C4-2B (cell line): ENCODE data around the gene TSEN54.

ENCODE experiments used
- H3K27ac ChIP-seq: fragments of 450-650 bp; 2 replicates; pipeline ENCODE4 v1.5.1; 2017
- ZFX ChIP-seq: fragments of 450-650 bp; IDR thresholded peaks from 2 replicates; pipeline ENCODE4 v1.6.1; 2017
- TF ChIP-seq, protein P1 (sequence below): fragments of 450-650 bp; conservative IDR thresholded peaks from 2 replicates; pipeline ENCODE4 v1.5.1; 2017; ENCODE audit warnings: mild to moderate bottlenecking

Gene TSEN54

GRCh38 chr17:75557075-75557851, 40.9 kb downstream of the TSEN54 start:
- H3K27ac ChIP-seq: peak overlapping the region; percentile 75
- TF ChIP-seq ZFX: peak; percentile 46; the same call in 1 of the 2 replicates
- TF ChIP-seq, protein P1, sequence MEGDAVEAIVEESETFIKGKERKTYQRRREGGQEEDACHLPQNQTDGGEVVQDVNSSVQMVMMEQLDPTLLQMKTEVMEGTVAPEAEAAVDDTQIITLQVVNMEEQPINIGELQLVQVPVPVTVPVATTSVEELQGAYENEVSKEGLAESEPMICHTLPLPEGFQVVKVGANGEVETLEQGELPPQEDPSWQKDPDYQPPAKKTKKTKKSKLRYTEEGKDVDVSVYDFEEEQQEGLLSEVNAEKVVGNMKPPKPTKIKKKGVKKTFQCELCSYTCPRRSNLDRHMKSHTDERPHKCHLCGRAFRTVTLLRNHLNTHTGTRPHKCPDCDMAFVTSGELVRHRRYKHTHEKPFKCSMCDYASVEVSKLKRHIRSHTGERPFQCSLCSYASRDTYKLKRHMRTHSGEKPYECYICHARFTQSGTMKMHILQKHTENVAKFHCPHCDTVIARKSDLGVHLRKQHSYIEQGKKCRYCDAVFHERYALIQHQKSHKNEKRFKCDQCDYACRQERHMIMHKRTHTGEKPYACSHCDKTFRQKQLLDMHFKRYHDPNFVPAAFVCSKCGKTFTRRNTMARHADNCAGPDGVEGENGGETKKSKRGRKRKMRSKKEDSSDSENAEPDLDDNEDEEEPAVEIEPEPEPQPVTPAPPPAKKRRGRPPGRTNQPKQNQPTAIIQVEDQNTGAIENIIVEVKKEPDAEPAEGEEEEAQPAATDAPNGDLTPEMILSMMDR: no peak

DNA sequence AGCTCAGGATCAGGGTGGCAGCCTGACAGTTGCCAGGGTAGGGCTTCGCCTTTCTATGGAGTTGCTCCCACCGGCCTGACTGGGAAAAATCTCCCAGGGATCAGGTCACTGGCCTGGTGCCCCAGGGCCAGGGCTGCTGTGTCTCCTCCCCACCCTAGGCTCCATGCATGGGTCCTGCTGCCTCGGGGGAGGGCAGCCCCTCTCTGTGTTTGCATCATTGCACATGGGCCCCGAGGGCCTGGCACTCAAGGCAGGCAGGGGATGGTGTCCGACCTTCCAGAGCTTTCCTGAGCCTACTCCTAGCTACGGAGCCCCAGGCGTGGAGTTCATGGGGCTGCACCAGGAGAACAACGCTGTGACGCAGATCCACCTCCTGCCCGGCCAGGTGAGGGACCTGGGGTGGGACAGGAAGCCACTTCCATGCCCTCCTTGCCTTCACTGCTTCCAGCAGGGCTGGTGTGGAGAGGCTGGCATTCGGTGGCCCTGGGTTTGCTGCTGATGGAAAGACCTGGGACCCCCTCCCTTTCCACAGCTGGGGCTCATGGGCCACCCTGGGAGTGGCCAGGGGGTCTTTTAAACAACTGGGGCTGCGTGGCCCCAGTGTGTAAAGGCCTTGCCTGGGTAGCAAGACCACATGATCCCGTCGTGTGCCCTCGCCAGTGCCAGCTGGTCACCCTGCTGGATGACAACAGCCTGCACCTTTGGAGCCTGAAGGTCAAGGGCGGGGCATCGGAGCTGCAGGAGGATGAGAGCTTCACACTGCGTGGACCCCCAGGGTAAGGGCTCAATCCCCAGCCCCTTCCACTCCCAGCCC, 41.7 kb downstream of the TSEN54 start:
- TF ChIP-seq, protein P1: no peak
- TF ChIP-seq ZFX: peak; percentile 31; the same call in 1 of the 2 replicates
- H3K27ac ChIP-seq: peak overlapping the region; percentile 75

GRCh38 chr17:75558666-75559530, 42.6 kb downstream of the TSEN54 start:
- peak overlapping the region; percentile 75 for H3K27ac ChIP-seq
- TF ChIP-seq ZFX: no peak
- TF ChIP-seq, protein P1: no peak

DNA sequence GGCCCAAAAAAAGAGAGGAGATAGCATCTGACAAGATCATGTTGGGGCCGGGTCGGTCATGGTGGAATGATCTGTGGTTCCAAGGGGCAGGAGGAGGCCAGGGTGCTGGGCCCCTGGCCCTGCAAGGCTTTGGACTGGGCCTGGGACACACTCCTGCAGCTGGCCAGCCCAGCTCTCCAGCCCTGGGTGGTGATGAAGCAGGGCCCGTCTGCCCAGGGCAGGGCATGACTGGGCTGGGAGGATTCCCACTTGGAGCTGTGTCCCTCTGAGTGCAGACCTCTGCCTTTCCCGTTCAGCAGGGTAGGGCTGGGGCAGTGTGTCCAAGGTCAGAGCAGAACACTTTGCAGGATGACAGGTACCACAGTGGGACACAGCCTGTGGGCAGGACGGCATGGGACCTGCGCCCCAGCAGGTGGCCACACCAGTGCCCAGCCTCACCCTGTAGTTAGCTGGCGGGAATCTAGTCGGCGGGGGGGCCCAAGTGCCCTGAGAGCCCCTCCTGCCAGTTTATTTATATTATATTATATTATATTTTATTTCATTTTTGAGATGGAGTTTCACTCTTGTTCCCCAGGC, 43.7 kb downstream of the TSEN54 start:
- peak overlapping the region; percentile 2; the same call in 1 of the 2 replicates for H3K27ac ChIP-seq
- TF ChIP-seq ZFX: no peak
- TF ChIP-seq, protein P1: no peak

DNA sequence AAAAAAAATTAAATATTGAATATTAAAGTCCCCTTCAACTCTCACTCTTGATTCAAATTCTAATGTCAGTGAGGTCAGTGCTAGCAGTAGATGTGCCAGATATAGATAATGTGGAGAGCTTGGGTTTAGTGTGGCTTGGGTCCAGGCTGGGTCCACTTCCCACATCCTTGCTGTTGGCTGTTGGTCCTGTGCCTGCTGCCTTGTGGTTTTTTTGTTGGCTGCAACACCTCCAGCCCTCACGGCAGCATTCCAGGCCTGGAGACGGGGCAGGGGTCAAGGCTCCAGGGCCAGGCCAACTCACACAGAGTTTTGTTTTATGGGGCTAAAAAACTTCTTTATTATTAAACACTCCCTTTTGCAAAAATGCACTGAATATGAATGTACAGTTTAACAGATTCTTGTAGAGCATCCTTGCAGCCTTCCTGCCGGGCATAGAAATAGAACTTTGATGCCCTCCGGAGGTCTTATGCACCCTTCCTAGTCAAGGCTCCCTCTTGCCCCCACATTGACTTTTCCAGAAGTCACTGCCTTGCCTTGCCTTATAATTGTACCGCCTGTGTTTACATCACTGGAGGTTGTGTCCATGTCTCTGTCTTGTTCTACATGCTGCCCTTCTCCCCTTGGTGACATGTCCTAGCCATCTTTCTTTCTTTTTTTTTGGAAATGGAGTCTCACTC, 45.7 kb downstream of the TSEN54 start:
- TF ChIP-seq ZFX: no peak
- TF ChIP-seq, protein P1: no peak
- peak overlapping the region; percentile 36 for H3K27ac ChIP-seq

GRCh38 chr17:75563063-75563758, 46.9 kb downstream of the TSEN54 start:
- peak overlapping the region; percentile 36; the same call in 1 of the 2 replicates for H3K27ac ChIP-seq
- no peak for TF ChIP-seq ZFX
- TF ChIP-seq, protein P1: no peak
